Measurements from ENCODE around the gene PITPNB. TPM values are rescaled to one million over a fixed set of nuclear protein-coding genes. Genes with fewer than 3 reads are reported as not detected.

Gene PITPNB
- total RNA-seq, 1 experiment from 2014 or later = 70.7 TPM

GRCh38 chr22:27867085-27867952 is 51.7 kb downstream of the PITPNB start (continued):
- TF ChIP-seq KAT7 (CRISPR knock-in tag; IDR thresholded peaks at IDR 0.05; ENCODE audit: borderline replicate concordance) (no peak), CREM (CRISPR knock-in tag; IDR thresholded peaks at IDR 0.05) (no peak), E2F4 (CRISPR knock-in tag; IDR thresholded peaks at IDR 0.05; ENCODE audit: borderline replicate concordance, low read depth) (no peak), PRRX2 (CRISPR knock-in tag; IDR thresholded peaks at IDR 0.05) (no peak), NFYB (CRISPR knock-in tag; conservative IDR thresholded peaks at IDR 0.05; ENCODE audit: low read depth) (no peak)

- ATAC-seq (no peak), DNase-seq (ENCODE audit: low spot score) (no peak)
- no peak for TF ChIP-seq NFE2L1 (CRISPR knock-in tag; IDR thresholded peaks at IDR 0.05)
- peaks cover 7% of the 10 kb centered on the region for H3K36me3 Mint-ChIP-seq
- peak overlapping the region; percentile 56; the same call in 1 of the 2 replicates for H3K27ac Mint-ChIP-seq
- no peaks in the 10 kb centered on the region for H3K27me3 Mint-ChIP-seq (ENCODE audit: low read depth)
- no peaks in the 10 kb centered on the region for H3K9me3 Mint-ChIP-seq
- H3K4me3 Mint-ChIP-seq = no peak overlapping the region
- CTCF ChIA-PET = interaction anchor here (1.1 kb wide), 1 partner anchor 15 kb away, joined by 3 read pairs; no protein-coding TSS in a partner anchor
- POLR2A ChIA-PET = no interaction called here
- H3K4me1 Mint-ChIP-seq = peaks cover 30% of the 10 kb centered on the region
Observed at GRCh38 chr22:27866135-27867084, 52.6 kb downstream of the PITPNB start.

GRCh38 chr22:27865496-27865895 is 53.6 kb downstream of the PITPNB start:
- ChIA-PET CTCF (no interaction called here), POLR2A (no interaction called here)
- no peaks in the 10 kb centered on the region for H3K9me3 Mint-ChIP-seq
- peak overlapping the region; percentile 59; the same call in 1 of the 2 replicates for H3K27ac Mint-ChIP-seq
- no peak overlapping the region for H3K4me3 Mint-ChIP-seq
- peaks cover 30% of the 10 kb centered on the region for H3K4me1 Mint-ChIP-seq
- DNase-seq (ENCODE audit: low spot score) (no peak), ATAC-seq (no peak)
- H3K36me3 Mint-ChIP-seq = peaks cover 3% of the 10 kb centered on the region; the same call in 1 of the 2 replicates
- no peak for TF ChIP-seq CREB1 (CRISPR knock-in tag; IDR thresholded peaks at IDR 0.05)
- TF ChIP-seq, protein P1, sequence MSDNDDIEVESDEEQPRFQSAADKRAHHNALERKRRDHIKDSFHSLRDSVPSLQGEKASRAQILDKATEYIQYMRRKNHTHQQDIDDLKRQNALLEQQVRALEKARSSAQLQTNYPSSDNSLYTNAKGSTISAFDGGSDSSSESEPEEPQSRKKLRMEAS (CRISPR knock-in tag; IDR thresholded peaks at IDR 0.05) = no peak
- TF ChIP-seq NR3C1 (CRISPR knock-in tag; conservative IDR thresholded peaks at IDR 0.05; ENCODE audit: low read depth) = no peak
- no peak for TF ChIP-seq CDX4 (CRISPR knock-in tag; IDR thresholded peaks at IDR 0.05; ENCODE audit: borderline replicate concordance)
- no peak for TF ChIP-seq IRF1 (CRISPR knock-in tag; IDR thresholded peaks at IDR 0.05)
- no peak for TF ChIP-seq CREM (CRISPR knock-in tag; IDR thresholded peaks at IDR 0.05)
- no peak for TF ChIP-seq KAT7 (CRISPR knock-in tag; IDR thresholded peaks at IDR 0.05; ENCODE audit: borderline replicate concordance)
- TF ChIP-seq NR1H2 (CRISPR knock-in tag; IDR thresholded peaks at IDR 0.05) = no peak
- H3K27me3 Mint-ChIP-seq (ENCODE audit: low read depth) = no peaks in the 10 kb centered on the region

GRCh38 chr22:27863556-27863955 is 55.5 kb downstream of the PITPNB start:
- Mint-ChIP-seq H3K36me3 (peaks cover 13% of the 10 kb centered on the region), H3K9me3 (no peaks in the 10 kb centered on the region), H3K4me1 (peaks cover 25% of the 10 kb centered on the region)

More at GRCh38 chr22:27863556-27863955, 55.5 kb downstream of the PITPNB start:
- H3K27ac Mint-ChIP-seq = no peak overlapping the region
- ChIA-PET POLR2A (no interaction called here), CTCF (interaction anchor here (0.7 to 2.7 kb wide), 3 partner anchors 10 to 23 kb away, joined by 4 to 11 read pairs (median 4); no protein-coding TSS in a partner anchor)
- DNase-seq (ENCODE audit: low spot score) (no peak), ATAC-seq (no peak)
- H3K27me3 Mint-ChIP-seq (ENCODE audit: low read depth) = no peaks in the 10 kb centered on the region
- TF ChIP-seq CDX4 (CRISPR knock-in tag; IDR thresholded peaks at IDR 0.05; ENCODE audit: borderline replicate concordance) (no peak), MXD4 (CRISPR knock-in tag; IDR thresholded peaks at IDR 0.05; ENCODE audit: borderline replicate concordance) (no peak), FOXP1 (CRISPR knock-in tag; IDR thresholded peaks at IDR 0.05; ENCODE audit: borderline replicate concordance) (no peak), SMAD3 (CRISPR knock-in tag; IDR thresholded peaks at IDR 0.05; ENCODE audit: borderline replicate concordance) (no peak), ZNF425 (CRISPR knock-in tag; conservative IDR thresholded peaks at IDR 0.05) (no peak), ZNF232 (CRISPR knock-in tag; IDR thresholded peaks at IDR 0.05) (no peak)
- TF ChIP-seq, protein P2, sequence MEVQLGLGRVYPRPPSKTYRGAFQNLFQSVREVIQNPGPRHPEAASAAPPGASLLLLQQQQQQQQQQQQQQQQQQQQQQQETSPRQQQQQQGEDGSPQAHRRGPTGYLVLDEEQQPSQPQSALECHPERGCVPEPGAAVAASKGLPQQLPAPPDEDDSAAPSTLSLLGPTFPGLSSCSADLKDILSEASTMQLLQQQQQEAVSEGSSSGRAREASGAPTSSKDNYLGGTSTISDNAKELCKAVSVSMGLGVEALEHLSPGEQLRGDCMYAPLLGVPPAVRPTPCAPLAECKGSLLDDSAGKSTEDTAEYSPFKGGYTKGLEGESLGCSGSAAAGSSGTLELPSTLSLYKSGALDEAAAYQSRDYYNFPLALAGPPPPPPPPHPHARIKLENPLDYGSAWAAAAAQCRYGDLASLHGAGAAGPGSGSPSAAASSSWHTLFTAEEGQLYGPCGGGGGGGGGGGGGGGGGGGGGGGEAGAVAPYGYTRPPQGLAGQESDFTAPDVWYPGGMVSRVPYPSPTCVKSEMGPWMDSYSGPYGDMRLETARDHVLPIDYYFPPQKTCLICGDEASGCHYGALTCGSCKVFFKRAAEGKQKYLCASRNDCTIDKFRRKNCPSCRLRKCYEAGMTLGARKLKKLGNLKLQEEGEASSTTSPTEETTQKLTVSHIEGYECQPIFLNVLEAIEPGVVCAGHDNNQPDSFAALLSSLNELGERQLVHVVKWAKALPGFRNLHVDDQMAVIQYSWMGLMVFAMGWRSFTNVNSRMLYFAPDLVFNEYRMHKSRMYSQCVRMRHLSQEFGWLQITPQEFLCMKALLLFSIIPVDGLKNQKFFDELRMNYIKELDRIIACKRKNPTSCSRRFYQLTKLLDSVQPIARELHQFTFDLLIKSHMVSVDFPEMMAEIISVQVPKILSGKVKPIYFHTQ (CRISPR knock-in tag; IDR thresholded peaks at IDR 0.05) = no peak
- H3K4me3 Mint-ChIP-seq = no peak overlapping the region

Data from WTC11 (cell line).